ENCODE data around the gene OPA3. TPM values are rescaled to one million over a fixed set of nuclear protein-coding genes. Genes with fewer than 3 reads are reported as not detected.

Gene OPA3
- polyA plus RNA-seq, 1 donor (not counting 4 experiments of a cell fraction or from before 2014, with no cell fraction given), result 11.9 TPM

DNA sequence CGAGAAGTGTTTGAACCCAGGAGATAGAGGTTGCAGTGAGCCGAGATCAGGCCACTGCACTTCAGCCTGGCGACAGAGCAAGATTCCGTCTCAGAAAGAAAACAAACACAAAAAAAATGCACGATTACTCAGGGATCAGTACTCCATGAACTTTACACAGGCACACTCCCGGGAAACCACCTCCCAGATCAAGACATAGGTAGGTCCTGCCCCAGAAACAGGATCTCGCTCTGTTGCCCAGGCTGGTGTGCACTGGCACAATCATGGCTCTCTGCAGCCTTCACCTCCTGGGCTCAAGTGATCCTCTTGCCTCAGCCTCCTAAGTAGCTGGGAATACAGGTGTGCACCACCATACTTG, 66.2 kb downstream of the OPA3 start:
- Histone ChIP-seq H3K9ac (ENCODE audit: control insufficient read depth, extremely low read depth, insufficient read depth, low read length) (no peak overlapping the region), H3K27ac (ENCODE audit: control insufficient read depth, insufficient read depth, low read length) (no peak overlapping the region), H2AFZ (ENCODE audit: control insufficient read depth, low read length) (no peak overlapping the region), H3K9me1 (ENCODE audit: control insufficient read depth, extremely low read depth, insufficient read depth, low read length) (peaks cover 6% of the 10 kb centered on the region), H3K4me2 (ENCODE audit: control insufficient read depth, extremely low read depth, insufficient read depth, low read depth, low read length) (no peak overlapping the region), H3K79me2 (ENCODE audit: control insufficient read depth, insufficient read depth, low read length) (peaks cover 39% of the 10 kb centered on the region), H3K4me1 (ENCODE audit: control insufficient read depth, extremely low read depth, insufficient read depth, low read length) (peaks cover 34% of the 10 kb centered on the region), H3K4me3 (ENCODE audit: control insufficient read depth in 2 of 3, extremely low read depth in 1 of 3, insufficient read depth in 2 of 3, low read depth in 1 of 3, low read length in 3 of 3) (no peak overlapping the region), H3K36me3 (ENCODE audit: control insufficient read depth in 2 of 2, extremely low read depth in 1 of 2, insufficient read depth in 2 of 2, low read length in 2 of 2) (peaks cover 35 to 38% of the 10 kb centered on the region in 2 experiments), H3K9me3 (ENCODE audit: control insufficient read depth, low read depth, low read length) (no peaks in the 10 kb centered on the region), H3K27me3 (ENCODE audit: control insufficient read depth, extremely low read depth, insufficient read depth, low read length) (no peaks in the 10 kb centered on the region), H4K20me1 (ENCODE audit: control insufficient read depth, extremely low read depth, insufficient read depth, low read length) (peaks cover 25% of the 10 kb centered on the region)
- FAIRE-seq (no peak), DNase-seq (ENCODE audit: low read depth, low spot score) (no peak)
- no peak for TF ChIP-seq EZH2 (IDR thresholded peaks at IDR 0.05; ENCODE audit: low read length)
- TF ChIP-seq, protein P1, sequence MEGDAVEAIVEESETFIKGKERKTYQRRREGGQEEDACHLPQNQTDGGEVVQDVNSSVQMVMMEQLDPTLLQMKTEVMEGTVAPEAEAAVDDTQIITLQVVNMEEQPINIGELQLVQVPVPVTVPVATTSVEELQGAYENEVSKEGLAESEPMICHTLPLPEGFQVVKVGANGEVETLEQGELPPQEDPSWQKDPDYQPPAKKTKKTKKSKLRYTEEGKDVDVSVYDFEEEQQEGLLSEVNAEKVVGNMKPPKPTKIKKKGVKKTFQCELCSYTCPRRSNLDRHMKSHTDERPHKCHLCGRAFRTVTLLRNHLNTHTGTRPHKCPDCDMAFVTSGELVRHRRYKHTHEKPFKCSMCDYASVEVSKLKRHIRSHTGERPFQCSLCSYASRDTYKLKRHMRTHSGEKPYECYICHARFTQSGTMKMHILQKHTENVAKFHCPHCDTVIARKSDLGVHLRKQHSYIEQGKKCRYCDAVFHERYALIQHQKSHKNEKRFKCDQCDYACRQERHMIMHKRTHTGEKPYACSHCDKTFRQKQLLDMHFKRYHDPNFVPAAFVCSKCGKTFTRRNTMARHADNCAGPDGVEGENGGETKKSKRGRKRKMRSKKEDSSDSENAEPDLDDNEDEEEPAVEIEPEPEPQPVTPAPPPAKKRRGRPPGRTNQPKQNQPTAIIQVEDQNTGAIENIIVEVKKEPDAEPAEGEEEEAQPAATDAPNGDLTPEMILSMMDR (optimal IDR thresholded peaks at IDR 0.05 in 1 of 3, IDR thresholded peaks at IDR 0.05 in 1 of 3, conservative IDR thresholded peaks at IDR 0.05 in 1 of 3; ENCODE audit: extremely low read depth in 1 of 3, insufficient read depth in 2 of 3, low read length in 3 of 3), result no peak
- dilution Hi-C loops (cut with MboI; ENCODE audit: extremely low pct_ligation_motif_present, low sequenced_read_pairs), result no loop called here

DNA sequence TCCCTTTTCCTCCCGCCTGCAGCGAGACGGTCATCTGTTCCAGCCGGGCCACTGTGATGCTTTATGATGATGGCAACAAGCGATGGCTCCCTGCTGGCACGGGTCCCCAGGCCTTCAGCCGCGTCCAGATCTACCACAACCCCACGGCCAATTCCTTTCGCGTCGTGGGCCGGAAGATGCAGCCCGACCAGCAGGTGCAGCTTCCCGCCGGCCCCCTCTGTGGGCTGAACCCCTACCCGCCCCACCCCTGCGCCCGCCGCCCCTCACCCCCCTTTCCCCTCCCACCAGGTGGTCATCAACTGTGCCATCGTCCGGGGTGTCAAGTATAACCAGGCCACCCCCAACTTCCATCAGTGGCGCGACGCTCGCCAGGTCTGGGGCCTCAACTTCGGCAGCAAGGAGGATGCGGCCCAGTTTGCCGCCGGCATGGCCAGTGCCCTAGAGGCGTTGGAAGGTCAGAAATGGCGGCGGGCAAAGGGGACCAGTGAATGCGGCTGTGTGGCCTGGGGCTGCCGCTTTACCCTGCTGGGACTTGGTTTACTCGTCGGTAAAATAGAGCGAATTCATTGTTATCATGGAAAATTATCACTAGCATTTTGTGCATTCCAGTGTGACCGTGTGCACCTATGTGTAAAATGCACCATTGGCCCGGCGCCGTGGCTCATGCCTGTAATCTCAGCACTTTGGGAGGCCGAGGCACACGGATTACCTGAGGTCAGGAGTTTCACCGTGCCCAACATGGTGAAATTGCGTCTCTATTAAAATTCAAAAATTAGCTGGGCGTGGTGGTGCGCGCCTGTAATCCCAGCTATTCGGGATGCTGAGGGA, 66.7 kb downstream of the OPA3 start:
- peaks cover 6% of the 10 kb centered on the region for H3K9me1 ChIP-seq (ENCODE audit: control insufficient read depth, extremely low read depth, insufficient read depth, low read length)
- H4K20me1 ChIP-seq (ENCODE audit: control insufficient read depth, extremely low read depth, insufficient read depth, low read length), result peaks cover 29% of the 10 kb centered on the region
- H3K36me3 ChIP-seq (ENCODE audit: control insufficient read depth in 2 of 2, extremely low read depth in 1 of 2, insufficient read depth in 2 of 2, low read length in 2 of 2), result peaks cover 34 to 39% of the 10 kb centered on the region in 2 experiments
- H3K9me3 ChIP-seq (ENCODE audit: control insufficient read depth, low read depth, low read length), result no peaks in the 10 kb centered on the region
- no peak overlapping the region for H3K27ac ChIP-seq (ENCODE audit: control insufficient read depth, insufficient read depth, low read length)
- DNase-seq (ENCODE audit: low read depth, low spot score) (no peak), FAIRE-seq (no peak)
- H3K9ac ChIP-seq (ENCODE audit: control insufficient read depth, extremely low read depth, insufficient read depth, low read length), result no peak overlapping the region
- H3K27me3 ChIP-seq (ENCODE audit: control insufficient read depth, extremely low read depth, insufficient read depth, low read length), result no peaks in the 10 kb centered on the region
- TF ChIP-seq EZH2 (IDR thresholded peaks at IDR 0.05; ENCODE audit: low read length), result no peak
- TF ChIP-seq, protein P1 (optimal IDR thresholded peaks at IDR 0.05 in 1 of 3, IDR thresholded peaks at IDR 0.05 in 1 of 3, conservative IDR thresholded peaks at IDR 0.05 in 1 of 3; ENCODE audit: extremely low read depth in 1 of 3, insufficient read depth in 2 of 3, low read length in 3 of 3), result no peak
- H3K4me1 ChIP-seq (ENCODE audit: control insufficient read depth, extremely low read depth, insufficient read depth, low read length), result peaks cover 34% of the 10 kb centered on the region
- peaks cover 44% of the 10 kb centered on the region for H3K79me2 ChIP-seq (ENCODE audit: control insufficient read depth, insufficient read depth, low read length)
- no peak overlapping the region for H2AFZ ChIP-seq (ENCODE audit: control insufficient read depth, low read length)
- no peak overlapping the region for H3K4me3 ChIP-seq (ENCODE audit: control insufficient read depth in 2 of 3, extremely low read depth in 1 of 3, insufficient read depth in 2 of 3, low read depth in 1 of 3, low read length in 3 of 3)
- dilution Hi-C loops (cut with MboI; ENCODE audit: extremely low pct_ligation_motif_present, low sequenced_read_pairs), result no loop called here
- no peak overlapping the region for H3K4me2 ChIP-seq (ENCODE audit: control insufficient read depth, extremely low read depth, insufficient read depth, low read depth, low read length)

All from keratinocyte (primary cell).